22Rv1 (cell line): Measurements from ENCODE around the gene NT5DC3.

Experiments used
- CTCF ChIP-seq: fragments of 450-650 bp; IDR thresholded peaks from 2 replicates; pipeline ENCODE4 v1.5.1; 2017; ENCODE audit warnings: mild to moderate bottlenecking
- ZFX ChIP-seq: fragments of 450-650 bp; IDR thresholded peaks from 2 replicates; pipeline ENCODE4 v1.6.1; 2017; ENCODE audit warnings: antibody characterized with exemption, borderline replicate concordance

- TF ChIP-seq CTCF (no peak), ZFX (no peak)
These were observed 105.7 kb downstream of the NT5DC3 start for GRCh38 chr12:103735291-103735690.
